HAP-1 (cell line): ENCODE measurements around the gene LLGL2.

Source experiments
- DNase-seq, 2 experiments: peaks; one replicate each; pipeline ENCODE4 v3.0.0-alpha.2; 2016 to 2020; ENCODE audit warnings: low spot score in 2 of 2
- H3K27me3 ChIP-seq: fragments of 250-450 bp; sonication (Bioruptor Pico); 2 replicates; pipeline ENCODE4 v1.5.1; 2020; ENCODE audit warnings: low read depth, mild to moderate bottlenecking, moderate library complexity
- H3K36me3 ChIP-seq: fragments of 250-450 bp; sonication (Bioruptor Pico); replicated peaks from 2 replicates; pipeline ENCODE4 v1.5.1; 2020; ENCODE audit warnings: mild to moderate bottlenecking
- H3K4me1 ChIP-seq: fragments of 250-450 bp; sonication (Bioruptor Pico); 2 replicates; pipeline ENCODE4 v1.5.1; 2020; ENCODE audit warnings: mild to moderate bottlenecking
- H3K4me3 ChIP-seq: fragments of 250-450 bp; sonication (Bioruptor Pico); 2 replicates; pipeline ENCODE4 v1.5.1; 2020; ENCODE audit warnings: mild to moderate bottlenecking, moderate library complexity
- H3K9me3 ChIP-seq: fragments of 250-450 bp; sonication (Bioruptor Pico); 2 replicates; pipeline ENCODE4 v1.5.1; 2020; ENCODE audit warnings: mild to moderate bottlenecking, moderate library complexity
- in situ Hi-C: fragments of 300-500 bp; cut with MboI; formaldehyde crosslinking; loops from 3 replicates; pipeline ENCODE4 v1.14.3; 2020; ENCODE audit warnings: low sequenced_read_pairs, inconsistent platforms, mixed read lengths

Gene LLGL2

DNA sequence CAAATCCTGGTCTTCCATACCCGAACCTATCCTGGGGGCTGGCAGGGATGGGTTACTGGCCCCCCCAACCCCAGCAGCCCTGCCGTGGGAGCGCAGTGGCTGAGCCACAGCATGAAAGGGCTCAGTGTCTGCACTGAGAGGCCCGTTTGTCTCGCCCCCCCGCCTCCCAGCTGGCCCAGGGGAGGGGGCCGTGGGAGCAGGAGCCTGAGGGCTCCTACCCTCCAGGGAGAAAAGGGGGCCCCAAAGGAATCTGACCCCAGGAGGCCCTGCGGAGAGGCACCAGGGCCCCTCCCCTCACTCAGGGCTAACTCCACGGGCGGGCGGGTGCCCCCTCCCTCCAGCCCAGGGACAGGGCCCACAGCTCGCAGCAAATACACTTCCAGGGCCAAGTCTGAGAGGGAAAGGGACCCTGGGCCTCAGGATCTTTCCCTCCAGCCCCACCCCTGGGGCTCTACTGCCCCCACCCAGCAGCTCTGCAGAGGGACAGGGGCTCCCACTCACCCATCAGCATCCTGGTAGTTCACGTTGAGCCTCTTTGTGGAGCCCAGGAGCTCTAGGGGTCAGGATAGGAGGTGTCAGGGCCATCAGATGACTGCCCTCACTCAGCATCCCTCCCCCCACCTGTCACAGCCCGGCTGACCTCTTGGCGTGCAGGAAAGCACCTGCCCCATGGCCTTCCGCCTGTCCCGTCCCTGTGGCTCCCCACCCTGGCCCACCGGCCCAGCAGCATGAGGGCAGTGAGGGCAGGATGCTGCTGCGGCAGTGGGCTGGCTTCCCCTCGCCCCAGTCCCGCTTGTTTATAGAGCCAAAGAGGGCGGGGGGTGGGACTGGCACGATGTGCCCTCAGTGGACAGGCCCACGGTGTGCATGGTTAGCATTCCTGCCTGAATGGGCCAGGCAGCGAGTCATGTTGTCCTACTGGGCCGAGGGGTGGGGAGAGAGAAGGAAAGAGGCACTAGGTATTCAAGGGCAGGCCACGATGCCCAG, 17.5 kb upstream of the LLGL2 start:
- no peak overlapping the region for H3K4me3 ChIP-seq
- peaks cover 13% of the 10 kb centered on the region for H3K36me3 ChIP-seq
- DNase-seq = no peak

DNA sequence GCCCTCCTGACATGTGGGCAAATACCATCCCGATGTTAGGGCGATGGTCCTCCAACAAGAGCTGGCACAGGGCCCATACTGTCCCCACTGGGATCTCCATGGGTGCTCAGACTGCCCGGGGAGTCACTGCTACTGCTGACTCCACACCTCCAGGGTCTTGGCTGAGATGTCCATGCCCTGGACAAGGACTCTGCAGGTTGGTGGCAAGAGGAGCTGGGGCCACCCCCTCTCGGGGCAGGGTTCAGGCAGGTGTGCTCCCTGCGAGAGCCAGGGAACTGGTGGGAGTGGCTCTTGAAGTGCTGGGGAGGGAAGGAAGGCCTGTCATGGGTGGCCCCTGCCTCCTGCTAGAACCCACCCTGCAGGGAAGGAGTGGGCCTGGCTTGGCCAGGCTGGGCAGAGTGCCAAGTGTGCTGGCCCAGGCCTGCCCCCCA, 16.6 kb upstream of the LLGL2 start:
- Histone ChIP-seq H3K4me1 (0 out of 2 replicates have a peak, but pooled peaks cover 10% of the 10 kb centered on the region), H3K9me3 (no peaks in the 10 kb centered on the region), H3K36me3 (peaks cover 15% of the 10 kb centered on the region), H3K4me3 (no peak overlapping the region), H3K27me3 (no peaks in the 10 kb centered on the region)
- no peak for DNase-seq
- in situ Hi-C loops = no loop called here

More for the DNA sequence above, 17.5 kb upstream of the LLGL2 start:
- no peaks in the 10 kb centered on the region for H3K27me3 ChIP-seq
- no peaks in the 10 kb centered on the region for H3K9me3 ChIP-seq
- in situ Hi-C loops = no loop called here
- H3K4me1 ChIP-seq = 0 out of 2 replicates have a peak, but pooled peaks cover under 1% of the 10 kb centered on the region

DNA sequence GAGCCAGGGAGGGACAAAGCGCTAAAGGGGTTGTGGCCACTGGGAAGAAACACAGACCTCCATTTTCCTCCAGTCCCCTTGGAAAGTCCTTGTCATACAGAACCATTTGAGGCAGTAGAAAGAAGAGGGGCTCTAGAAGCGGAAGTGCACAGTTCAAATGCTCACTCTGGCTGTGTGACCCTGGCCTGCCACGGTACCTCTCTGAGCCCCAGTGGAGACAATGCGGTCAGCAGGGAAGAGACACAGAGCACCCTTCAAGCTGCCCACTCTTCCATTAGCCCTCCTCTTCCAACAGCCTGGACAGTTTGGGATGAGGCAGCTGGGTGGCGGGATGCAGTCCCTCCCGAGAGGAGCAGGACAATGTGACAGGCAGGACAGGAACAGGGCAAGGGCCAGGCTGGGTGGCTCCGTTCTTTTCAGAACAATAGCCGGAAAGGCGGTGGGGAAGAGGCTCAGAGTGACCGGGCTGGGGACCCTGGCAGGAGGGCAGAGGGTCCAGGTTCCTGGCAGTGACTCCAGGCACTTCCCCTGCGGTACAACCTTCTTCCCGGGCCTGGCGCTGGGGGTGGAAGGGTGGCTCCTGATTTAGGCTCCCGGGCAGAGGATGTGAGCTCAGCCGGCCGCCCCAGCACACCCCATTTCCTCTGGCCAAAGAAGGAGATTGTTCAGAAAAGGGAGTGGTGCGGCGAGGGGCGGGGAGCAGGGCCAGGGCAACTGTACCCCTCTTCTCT, 15.8 kb upstream of the LLGL2 start:
- no peaks in the 10 kb centered on the region for H3K9me3 ChIP-seq
- in situ Hi-C loops = no loop called here
- no peaks in the 10 kb centered on the region for H3K27me3 ChIP-seq
- H3K4me3 ChIP-seq = no peak overlapping the region
- DNase-seq = no peak
- H3K4me1 ChIP-seq = peaks cover 10% of the 10 kb centered on the region; the same call in 1 of the 2 replicates
- peaks cover 15% of the 10 kb centered on the region for H3K36me3 ChIP-seq

DNA sequence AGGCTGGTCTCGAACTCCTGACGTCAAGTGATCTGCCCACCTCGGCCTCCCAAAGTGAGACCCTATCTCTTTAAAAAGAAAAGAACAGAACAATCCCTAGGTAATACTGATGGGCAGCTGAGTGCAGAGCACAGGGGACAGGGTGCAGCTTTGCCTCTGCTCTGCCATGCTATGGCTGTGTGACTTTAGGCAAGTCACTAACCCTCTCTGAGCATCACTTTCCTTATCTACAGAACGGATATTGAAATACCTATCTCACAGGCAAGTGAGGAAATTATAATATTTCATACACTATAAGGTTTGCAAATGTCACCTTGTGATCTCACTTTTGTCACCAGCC, 14.3 kb upstream of the LLGL2 start:
- H3K4me1 ChIP-seq = peaks cover 13% of the 10 kb centered on the region
- H3K9me3 ChIP-seq = no peaks in the 10 kb centered on the region
- H3K4me3 ChIP-seq = no peak overlapping the region
- in situ Hi-C loops = no loop called here
- H3K27me3 ChIP-seq = no peaks in the 10 kb centered on the region
- H3K36me3 ChIP-seq = peaks cover 11% of the 10 kb centered on the region
- DNase-seq = no peak

DNA sequence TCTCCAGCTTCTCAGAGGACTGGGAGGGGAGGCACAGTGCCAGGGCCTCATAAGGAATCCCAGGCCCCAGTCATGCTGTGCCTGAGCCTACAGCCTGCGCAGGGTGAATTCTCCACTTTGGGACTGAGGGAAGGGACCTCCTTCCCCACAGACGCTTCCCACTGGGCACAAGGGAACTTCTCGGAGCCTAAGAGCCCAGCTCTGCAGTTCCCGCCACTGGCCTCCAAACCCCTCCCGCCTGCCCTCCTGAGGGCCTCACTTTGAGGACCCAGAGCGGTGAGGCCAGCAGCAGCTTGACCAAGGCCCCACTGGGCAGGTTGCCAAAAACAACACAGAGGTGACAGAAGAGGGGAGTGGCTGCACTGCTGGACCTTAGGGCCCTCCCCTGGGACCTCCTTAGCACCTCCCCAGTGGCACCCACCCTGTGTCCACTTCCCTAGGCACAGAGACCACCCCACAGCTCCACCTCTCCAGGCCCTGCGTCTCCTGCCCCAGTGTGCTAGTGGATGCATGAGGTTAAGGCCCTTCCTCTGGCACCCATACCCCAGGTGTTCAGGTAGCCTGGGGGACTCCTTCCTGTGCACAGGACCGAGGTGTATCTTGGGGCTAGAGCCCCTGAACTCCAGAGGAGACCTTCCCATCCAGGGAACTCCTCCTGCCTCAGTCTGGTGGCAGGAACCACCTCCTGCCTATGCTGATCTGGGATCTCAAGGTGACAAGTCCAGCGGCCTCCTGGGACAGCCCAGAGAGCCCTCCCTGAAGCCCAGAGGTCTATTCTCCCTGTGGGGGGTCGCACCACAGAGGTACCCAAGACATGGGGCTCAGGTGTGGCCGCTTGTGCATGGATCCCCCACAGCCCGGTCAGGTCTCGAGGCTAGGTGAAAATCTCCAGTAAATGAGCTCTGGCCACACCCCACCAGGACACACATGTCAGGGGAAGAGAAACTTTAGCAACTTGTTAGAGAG, 13.6 kb upstream of the LLGL2 start:
- in situ Hi-C loops = no loop called here
- H3K4me3 ChIP-seq = no peak overlapping the region
- peak in 1 of 2 experiments; percentile 61 for DNase-seq
- H3K4me1 ChIP-seq = peaks cover 13% of the 10 kb centered on the region
- H3K27me3 ChIP-seq = no peaks in the 10 kb centered on the region
- no peaks in the 10 kb centered on the region for H3K9me3 ChIP-seq
- peaks cover 11% of the 10 kb centered on the region for H3K36me3 ChIP-seq

DNA sequence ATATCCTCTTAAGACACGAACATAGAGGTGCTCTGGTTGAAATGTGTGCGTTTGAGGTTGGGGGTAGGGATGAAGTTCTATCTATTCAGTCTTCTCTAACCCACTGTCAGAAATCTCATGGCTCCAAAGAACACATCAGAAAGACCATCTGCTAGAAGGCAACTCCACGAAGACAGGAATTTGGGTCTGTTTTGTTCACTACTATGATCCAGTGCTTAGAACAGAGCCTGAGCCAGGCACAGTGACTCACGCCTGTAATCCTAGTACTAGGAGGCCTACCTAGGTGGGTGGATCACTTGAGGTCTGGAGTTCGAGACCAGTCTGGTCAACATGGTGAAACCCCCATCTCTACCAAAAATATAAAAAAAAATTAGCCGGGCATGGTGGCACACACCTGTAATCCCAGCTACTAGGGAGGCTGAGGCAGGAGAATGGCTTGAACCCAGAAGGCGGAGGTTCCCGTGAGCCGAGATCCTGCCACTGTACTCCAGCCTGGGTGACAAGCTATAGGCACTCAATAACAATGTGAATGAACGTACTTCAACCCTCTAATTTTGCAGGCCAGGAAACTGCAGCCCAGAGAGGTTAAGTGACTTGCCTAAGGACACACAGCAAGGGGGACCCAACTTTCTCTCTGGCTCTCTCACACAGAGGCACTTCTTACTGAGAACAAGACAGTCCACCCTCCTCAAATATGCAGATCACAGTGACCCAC, 12.4 kb upstream of the LLGL2 start:
- no peak for DNase-seq
- in situ Hi-C loops = no loop called here
- no peak overlapping the region for H3K4me3 ChIP-seq

DNA sequence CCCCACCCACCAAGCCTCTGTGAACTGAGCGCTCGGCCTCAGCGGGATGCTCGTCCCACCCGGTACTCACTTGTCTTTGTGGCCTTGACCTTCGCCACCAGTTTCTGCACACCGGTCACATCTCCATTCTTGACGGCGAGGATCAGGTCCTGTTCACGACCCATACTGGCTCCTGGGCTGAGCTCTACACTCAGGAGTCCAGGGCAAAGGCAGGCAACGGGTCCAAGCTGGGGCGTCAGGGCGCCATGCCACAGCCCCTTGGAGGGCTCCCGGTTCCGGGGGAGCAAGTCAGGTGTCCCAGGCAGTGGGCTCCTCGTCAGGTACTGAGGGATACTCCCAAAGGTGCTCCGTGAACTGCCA, 11.9 kb upstream of the LLGL2 start:
- in situ Hi-C loops = no loop called here
- no peaks in the 10 kb centered on the region for H3K9me3 ChIP-seq
- peaks cover 9% of the 10 kb centered on the region for H3K36me3 ChIP-seq
- H3K27me3 ChIP-seq = no peaks in the 10 kb centered on the region
- H3K4me3 ChIP-seq = peak overlapping the region; percentile 61
- no peak for DNase-seq
- peaks cover 18% of the 10 kb centered on the region for H3K4me1 ChIP-seq

More for the DNA sequence above, 12.4 kb upstream of the LLGL2 start:
- H3K27me3 ChIP-seq = no peaks in the 10 kb centered on the region
- H3K4me1 ChIP-seq = peaks cover 18% of the 10 kb centered on the region
- no peaks in the 10 kb centered on the region for H3K9me3 ChIP-seq
- peaks cover 9% of the 10 kb centered on the region for H3K36me3 ChIP-seq

DNA sequence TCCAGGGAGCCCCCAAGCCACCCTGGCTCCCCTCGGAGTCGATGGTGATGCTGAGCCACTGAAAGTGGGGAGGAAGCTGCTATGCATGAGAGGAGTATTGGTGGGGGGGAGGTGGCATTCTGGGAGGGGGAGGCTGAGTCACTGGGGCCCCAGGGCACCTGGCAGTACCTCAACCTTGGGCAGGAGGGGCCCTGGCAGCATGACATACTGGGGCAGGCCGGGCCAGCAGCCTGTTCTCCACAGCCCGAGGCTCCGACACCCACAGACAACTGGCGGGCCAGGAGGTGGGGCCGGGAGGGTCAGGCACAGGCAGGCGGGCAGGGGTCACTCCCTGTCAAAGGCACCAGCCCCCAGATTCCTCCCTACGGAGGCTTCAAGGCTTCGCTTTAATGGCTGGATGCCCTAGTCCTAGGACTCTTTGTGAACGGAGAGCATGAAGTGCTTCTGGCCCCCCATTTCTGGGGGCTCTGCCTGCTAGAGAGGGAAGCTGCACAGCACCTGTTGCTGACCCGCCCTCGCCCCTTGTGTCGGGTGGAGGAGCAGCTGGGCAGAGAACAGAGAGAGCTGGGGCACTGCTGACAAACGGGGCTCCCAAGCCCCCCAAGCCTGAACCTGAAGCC, 11.1 kb upstream of the LLGL2 start:
- in situ Hi-C loops = no loop called here
- Histone ChIP-seq H3K27me3 (no peaks in the 10 kb centered on the region), H3K4me1 (peaks cover 18% of the 10 kb centered on the region), H3K9me3 (no peaks in the 10 kb centered on the region), H3K4me3 (peak overlapping the region; percentile 61), H3K36me3 (peaks cover 15% of the 10 kb centered on the region)
- DNase-seq = peak in 1 of 2 experiments; percentile 35

DNA sequence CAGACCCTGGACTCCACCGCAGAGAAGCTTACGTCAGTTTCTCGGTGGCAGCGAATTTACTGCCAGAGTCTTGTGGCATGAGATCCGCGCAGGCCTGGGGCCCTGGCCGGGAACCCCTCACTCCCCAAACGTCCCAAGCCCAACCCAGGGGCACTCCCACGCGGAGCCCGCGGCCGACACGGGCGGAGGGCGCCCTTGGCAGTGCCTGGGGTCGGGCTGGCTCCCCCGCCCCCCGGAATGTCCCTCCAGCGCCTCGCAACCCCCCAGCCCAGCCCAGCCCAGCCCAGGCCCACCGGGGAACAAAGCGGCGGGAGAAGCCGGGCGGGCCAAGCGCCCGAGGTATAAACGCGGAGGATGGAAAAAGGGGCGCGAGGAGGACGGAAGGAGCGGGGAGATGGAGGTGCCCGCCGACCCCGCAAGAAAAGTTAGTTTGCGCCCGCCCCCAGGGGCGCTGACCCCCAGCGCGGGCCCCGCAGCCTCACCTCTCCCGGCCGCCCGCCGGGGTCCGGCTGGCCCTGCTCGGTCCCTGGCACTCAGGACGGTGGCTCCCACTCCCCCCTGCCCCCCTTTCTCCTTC, 10.5 kb upstream of the LLGL2 start:
- in situ Hi-C loops = no loop called here
- H3K9me3 ChIP-seq = no peaks in the 10 kb centered on the region
- H3K27me3 ChIP-seq = no peaks in the 10 kb centered on the region
- DNase-seq = peak in 1 of 2 experiments; percentile 52
- peaks cover 21% of the 10 kb centered on the region for H3K36me3 ChIP-seq
- H3K4me3 ChIP-seq = peak overlapping the region; percentile 61
- H3K4me1 ChIP-seq = peaks cover 18% of the 10 kb centered on the region

DNA sequence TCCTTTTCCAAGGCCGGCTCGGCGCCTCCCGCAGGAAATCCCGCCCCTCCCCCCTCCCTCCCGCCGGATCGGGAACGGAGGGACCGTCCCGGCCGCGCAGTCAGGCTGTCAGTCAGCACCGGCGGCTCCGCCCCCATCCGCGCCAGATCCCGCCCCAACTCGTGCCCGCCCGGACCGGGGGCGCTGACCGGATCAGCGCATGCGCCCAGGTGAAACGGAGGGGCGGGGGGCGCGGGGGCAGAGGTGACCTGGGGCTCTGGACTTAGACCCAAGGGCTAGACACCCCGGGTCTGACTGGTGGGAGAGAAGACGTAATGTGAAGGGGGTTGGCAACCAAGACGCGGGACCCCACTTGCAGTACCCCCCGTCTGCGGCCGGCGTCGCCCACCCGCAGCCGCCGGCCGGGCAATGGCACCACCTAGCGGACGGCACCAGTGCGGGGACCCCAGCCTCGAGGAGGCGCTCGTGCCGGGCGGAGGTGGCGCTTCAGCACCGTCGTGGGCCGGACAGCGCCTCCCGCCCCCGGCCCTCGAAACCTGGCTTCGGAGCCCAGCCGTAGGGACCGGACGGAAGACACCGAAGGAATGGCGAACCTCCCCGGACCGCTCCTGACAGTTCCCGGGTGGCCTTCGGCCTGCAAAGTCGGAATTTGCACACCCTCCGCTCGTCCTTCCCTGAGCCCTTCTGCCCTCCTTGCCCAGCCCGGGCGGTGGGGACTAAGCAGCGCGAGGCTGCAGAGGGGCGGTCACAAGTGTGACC, 9.8 kb upstream of the LLGL2 start, which contains the start of gene CASKIN2:
Gene CASKIN2 (minus strand): TSS at position 42 of the 759 bp plus-strand sequence. CDS start 1,733 bp downstream, outside the sequence.
- Histone ChIP-seq H3K27me3 (no peaks in the 10 kb centered on the region), H3K36me3 (peaks cover 21% of the 10 kb centered on the region), H3K4me1 (peaks cover 18% of the 10 kb centered on the region), H3K9me3 (no peaks in the 10 kb centered on the region), H3K4me3 (peak within 1 kb of the TSS; percentile 61)
- in situ Hi-C loops = no loop called here
- peak; percentile 85 to 98 for DNase-seq

DNA sequence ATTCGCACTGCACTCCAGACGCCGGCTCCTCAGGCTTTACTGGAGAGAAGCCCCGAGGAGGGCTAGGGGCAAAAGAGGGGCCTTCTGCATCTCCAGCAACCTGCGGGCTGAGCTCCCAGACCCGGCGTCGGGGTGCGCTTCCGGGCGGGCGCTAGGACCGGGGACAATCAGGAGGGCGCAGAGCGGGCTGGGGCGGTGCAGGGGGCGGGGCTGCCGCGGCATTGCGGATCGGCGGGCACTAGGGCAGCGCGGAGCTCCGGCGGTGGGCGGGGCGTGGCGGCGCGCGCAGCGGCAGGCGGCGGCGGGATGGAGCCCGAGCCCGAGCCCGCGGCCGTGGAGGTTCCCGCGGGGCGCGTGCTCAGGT, 9.3 kb upstream of the LLGL2 start, which contains the start of gene TSEN54:
Gene TSEN54 (plus strand): TSS at position 274 of the 364 bp plus-strand sequence. CDS start 33 bp downstream, at position 307.
- Histone ChIP-seq H3K9me3 (no peaks in the 10 kb centered on the region), H3K4me1 (peaks cover 18% of the 10 kb centered on the region), H3K4me3 (peak within 1 kb of the TSS; percentile 70), H3K36me3 (peaks cover 21% of the 10 kb centered on the region), H3K27me3 (no peaks in the 10 kb centered on the region)
- in situ Hi-C loops = no loop called here
- DNase-seq = peak; percentile 80 to 97
